CD4-positive, alpha-beta memory T cell (primary cell): Measurements from ENCODE around the gene GAGE12G. TPM values are rescaled to one million over a fixed set of nuclear protein-coding genes. Genes with fewer than 3 reads are reported as not detected.
"Not testable (repeated sequence)": the region's sequence is repeated elsewhere in the genome, so short reads cannot be mapped to it uniquely, and the experiment has no call there.

Experiments
- CTCF ChIA-PET: fragments of 350-600 bp; sonication (Branson Sonifier 250); formaldehyde crosslinking; loops from one replicate; lab custom pipeline; 2021; ENCODE audit warnings: inconsistent platforms; ENCODE audit not compliant: partially characterized antibody; lab: Charles Lee
- POLR2A ChIA-PET: fragments of 350-600 bp; sonication (Branson Sonifier 250); formaldehyde crosslinking; loops from one replicate; lab custom pipeline; 2021; ENCODE audit not compliant: partially characterized antibody; lab: Charles Lee
- DNase-seq, 5 donors: peaks; one replicate each; pipeline versions ENCODE4 v3.0.0 to v3.0.0-alpha.2; 2020 to 2022; ENCODE audit warnings: mixed read lengths in 1 of 5
- H3K27ac ChIP-seq: one replicate; pipeline ENCODE4 v1.7.0; 2013; ENCODE audit warnings: low read depth, low read length
- H3K27me3 ChIP-seq: 2 replicates; pipeline ENCODE4 v1.7.0; 2013; ENCODE audit warnings: mild to moderate bottlenecking, low read length, moderate library complexity; ENCODE audit not compliant: insufficient read depth
- H3K36me3 ChIP-seq: 2 replicates; pipeline ENCODE4 v1.7.0; 2013; ENCODE audit warnings: mild to moderate bottlenecking, low read length, moderate library complexity; ENCODE audit not compliant: insufficient read depth
- H3K4me1 ChIP-seq: 2 replicates; pipeline ENCODE4 v1.7.0; 2013; ENCODE audit warnings: mild to moderate bottlenecking, low read length, moderate library complexity; ENCODE audit not compliant: insufficient read depth
- H3K4me3 ChIP-seq, 2 donors: one replicate each; pipeline ENCODE4 v1.7.0; 2013; ENCODE audit warnings: low read length in 2 of 2, mild to moderate bottlenecking in 1 of 2
- H3K9me3 ChIP-seq, 2 donors: one replicate each; pipeline ENCODE4 v1.7.0; 2013; ENCODE audit warnings: low read length in 2 of 2, control low read depth in 1 of 2; ENCODE audit not compliant: control insufficient read depth in 1 of 2
- H3K27ac Mint-ChIP-seq, 7 donors: one replicate each; pipeline ENCODE4 v1.8.0; 2020 to 2021; ENCODE audit warnings: mixed read lengths in 7 of 7, mild to moderate bottlenecking in 6 of 7, inconsistent platforms in 3 of 7, moderate library complexity in 3 of 7
- H3K27me3 Mint-ChIP-seq, 2 donors: one replicate each; pipeline ENCODE4 v1.8.0; 2020 to 2021; ENCODE audit warnings: mixed read lengths in 2 of 2
- H3K36me3 Mint-ChIP-seq, 2 donors: one replicate each; pipeline ENCODE4 v1.8.0; 2020 to 2021; ENCODE audit warnings: mixed read lengths in 2 of 2, inconsistent platforms in 1 of 2, mild to moderate bottlenecking in 1 of 2
- H3K4me1 Mint-ChIP-seq, 4 donors: one replicate each; pipeline ENCODE4 v1.8.0; 2020 to 2021; ENCODE audit warnings: mixed read lengths in 4 of 4, mild to moderate bottlenecking in 1 of 4
- H3K4me3 Mint-ChIP-seq, 8 donors: one replicate each; pipeline ENCODE4 v1.8.0; 2020 to 2021; ENCODE audit warnings: mixed read lengths in 8 of 8, mild to moderate bottlenecking in 7 of 8, moderate library complexity in 6 of 8, inconsistent platforms in 3 of 8
- H3K9me3 Mint-ChIP-seq, 8 donors: one replicate each; pipeline ENCODE4 v1.8.0; 2020 to 2021; ENCODE audit warnings: mixed read lengths in 8 of 8, mild to moderate bottlenecking in 5 of 8, inconsistent platforms in 3 of 8, moderate library complexity in 1 of 8
- intact Hi-C: fragments of 100-400 bp; cut with micrococcal nuclease; formaldehyde crosslinking; loops from one replicate; pipeline ENCODE4 v1.15.1; 2023
- polyA plus RNA-seq, 2 donors: library from polyadenylated mRNA; unstranded; fragments of 300-500 nt; fragmentation: Illumina TruSeq; gene quantifications; one replicate each; pipeline ENCODE4 v1.2.3, GENCODE V29; 2021
- total RNA-seq, 2 experiments: library from RNA; stranded (reverse); gene quantifications; one replicate each; pipeline ENCODE4 v1.2.3, GENCODE V29; 2021

GAGE12G gene, protein sequence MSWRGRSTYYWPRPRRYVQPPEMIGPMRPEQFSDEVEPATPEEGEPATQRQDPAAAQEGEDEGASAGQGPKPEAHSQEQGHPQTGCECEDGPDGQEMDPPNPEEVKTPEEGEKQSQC
- total RNA-seq (not detected), polyA plus RNA-seq (not detected)

DNA sequence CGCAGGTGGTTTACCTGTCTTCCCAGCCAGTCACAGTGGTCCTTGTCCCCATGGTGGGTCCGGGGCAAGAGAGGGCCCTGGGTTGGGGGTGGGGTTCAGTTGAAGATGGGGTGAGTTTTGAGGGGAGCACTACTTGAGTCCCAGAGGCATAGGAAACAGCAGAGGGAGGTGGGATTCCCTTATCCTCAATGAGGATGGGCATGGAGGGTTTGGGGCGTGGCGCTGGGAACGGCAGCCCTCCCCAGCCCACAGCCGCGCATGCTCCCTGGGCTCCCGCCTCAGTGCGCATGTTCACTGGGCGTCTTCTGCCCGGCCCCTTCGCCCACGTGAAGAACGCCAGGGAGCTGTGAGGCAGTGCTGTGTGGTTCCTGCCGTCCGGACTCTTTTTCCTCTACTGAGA, at the start of gene GAGE12G:
Gene GAGE12G, plus strand, starts transcription at position 301 of the 400 bp plus-strand sequence. CDS start 1,155 bp downstream, outside the sequence.
- H3K27me3 ChIP-seq, H3K4me1 Mint-ChIP-seq, H3K4me3 Mint-ChIP-seq, H3K36me3 ChIP-seq, H3K27ac ChIP-seq, CTCF ChIA-PET, H3K27me3 Mint-ChIP-seq, intact Hi-C loops, H3K4me3 ChIP-seq, H3K9me3 ChIP-seq, H3K9me3 Mint-ChIP-seq, H3K27ac Mint-ChIP-seq, POLR2A ChIA-PET, H3K4me1 ChIP-seq, H3K36me3 Mint-ChIP-seq, DNase-seq: not testable (repeated sequence)

DNA sequence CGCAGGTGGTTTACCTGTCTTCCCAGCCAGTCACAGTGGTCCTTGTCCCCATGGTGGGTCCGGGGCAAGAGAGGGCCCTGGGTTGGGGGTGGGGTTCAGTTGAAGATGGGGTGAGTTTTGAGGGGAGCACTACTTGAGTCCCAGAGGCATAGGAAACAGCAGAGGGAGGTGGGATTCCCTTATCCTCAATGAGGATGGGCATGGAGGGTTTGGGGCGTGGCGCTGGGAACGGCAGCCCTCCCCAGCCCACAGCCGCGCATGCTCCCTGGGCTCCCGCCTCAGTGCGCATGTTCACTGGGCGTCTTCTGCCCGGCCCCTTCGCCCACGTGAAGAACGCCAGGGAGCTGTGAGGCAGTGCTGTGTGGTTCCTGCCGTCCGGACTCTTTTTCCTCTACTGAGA, 38.3 kb upstream of the GAGE12G start, which contains the start of gene GAGE12C:
Gene GAGE12C, plus strand, starts transcription at position 301 of the 400 bp plus-strand sequence. CDS start 1,155 bp downstream, outside the sequence.
- DNase-seq, H3K4me1 ChIP-seq, CTCF ChIA-PET, H3K4me1 Mint-ChIP-seq, H3K27me3 Mint-ChIP-seq, H3K36me3 ChIP-seq, H3K27ac Mint-ChIP-seq, H3K27me3 ChIP-seq, POLR2A ChIA-PET, intact Hi-C loops, H3K9me3 ChIP-seq, H3K27ac ChIP-seq, H3K4me3 Mint-ChIP-seq, H3K36me3 Mint-ChIP-seq, H3K4me3 ChIP-seq, H3K9me3 Mint-ChIP-seq: not testable (repeated sequence)

DNA sequence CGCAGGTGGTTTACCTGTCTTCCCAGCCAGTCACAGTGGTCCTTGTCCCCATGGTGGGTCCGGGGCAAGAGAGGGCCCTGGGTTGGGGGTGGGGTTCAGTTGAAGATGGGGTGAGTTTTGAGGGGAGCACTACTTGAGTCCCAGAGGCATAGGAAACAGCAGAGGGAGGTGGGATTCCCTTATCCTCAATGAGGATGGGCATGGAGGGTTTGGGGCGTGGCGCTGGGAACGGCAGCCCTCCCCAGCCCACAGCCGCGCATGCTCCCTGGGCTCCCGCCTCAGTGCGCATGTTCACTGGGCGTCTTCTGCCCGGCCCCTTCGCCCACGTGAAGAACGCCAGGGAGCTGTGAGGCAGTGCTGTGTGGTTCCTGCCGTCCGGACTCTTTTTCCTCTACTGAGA, 28.8 kb upstream of the GAGE12G start, which contains the start of gene GAGE12D:
Gene GAGE12D, plus strand, starts transcription at position 301 of the 400 bp plus-strand sequence. CDS start 1,155 bp downstream, outside the sequence.
- H3K27ac ChIP-seq, H3K36me3 Mint-ChIP-seq, H3K9me3 ChIP-seq, DNase-seq, H3K27me3 ChIP-seq, H3K4me1 Mint-ChIP-seq, CTCF ChIA-PET, H3K4me3 Mint-ChIP-seq, H3K4me1 ChIP-seq, H3K4me3 ChIP-seq, POLR2A ChIA-PET, H3K9me3 Mint-ChIP-seq, intact Hi-C loops, H3K27me3 Mint-ChIP-seq, H3K36me3 ChIP-seq, H3K27ac Mint-ChIP-seq: not testable (repeated sequence)

DNA sequence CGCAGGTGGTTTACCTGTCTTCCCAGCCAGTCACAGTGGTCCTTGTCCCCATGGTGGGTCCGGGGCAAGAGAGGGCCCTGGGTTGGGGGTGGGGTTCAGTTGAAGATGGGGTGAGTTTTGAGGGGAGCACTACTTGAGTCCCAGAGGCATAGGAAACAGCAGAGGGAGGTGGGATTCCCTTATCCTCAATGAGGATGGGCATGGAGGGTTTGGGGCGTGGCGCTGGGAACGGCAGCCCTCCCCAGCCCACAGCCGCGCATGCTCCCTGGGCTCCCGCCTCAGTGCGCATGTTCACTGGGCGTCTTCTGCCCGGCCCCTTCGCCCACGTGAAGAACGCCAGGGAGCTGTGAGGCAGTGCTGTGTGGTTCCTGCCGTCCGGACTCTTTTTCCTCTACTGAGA, 19.2 kb upstream of the GAGE12G start, which contains the start of gene GAGE12E:
Gene GAGE12E, plus strand, starts transcription at position 301 of the 400 bp plus-strand sequence. CDS start 1,155 bp downstream, outside the sequence.
- H3K4me3 ChIP-seq, POLR2A ChIA-PET, CTCF ChIA-PET, H3K4me1 Mint-ChIP-seq, H3K27me3 ChIP-seq, H3K9me3 ChIP-seq, H3K36me3 Mint-ChIP-seq, H3K9me3 Mint-ChIP-seq, H3K27ac Mint-ChIP-seq, DNase-seq, H3K4me3 Mint-ChIP-seq, H3K4me1 ChIP-seq, intact Hi-C loops, H3K36me3 ChIP-seq, H3K27me3 Mint-ChIP-seq, H3K27ac ChIP-seq: not testable (repeated sequence)

DNA sequence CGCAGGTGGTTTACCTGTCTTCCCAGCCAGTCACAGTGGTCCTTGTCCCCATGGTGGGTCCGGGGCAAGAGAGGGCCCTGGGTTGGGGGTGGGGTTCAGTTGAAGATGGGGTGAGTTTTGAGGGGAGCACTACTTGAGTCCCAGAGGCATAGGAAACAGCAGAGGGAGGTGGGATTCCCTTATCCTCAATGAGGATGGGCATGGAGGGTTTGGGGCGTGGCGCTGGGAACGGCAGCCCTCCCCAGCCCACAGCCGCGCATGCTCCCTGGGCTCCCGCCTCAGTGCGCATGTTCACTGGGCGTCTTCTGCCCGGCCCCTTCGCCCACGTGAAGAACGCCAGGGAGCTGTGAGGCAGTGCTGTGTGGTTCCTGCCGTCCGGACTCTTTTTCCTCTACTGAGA, 9.7 kb upstream of the GAGE12G start, which contains the start of gene GAGE12F:
Gene GAGE12F, plus strand, starts transcription at position 301 of the 400 bp plus-strand sequence. CDS start 1,155 bp downstream, outside the sequence.
- not testable (repeated sequence) for H3K27me3 Mint-ChIP-seq

DNA sequence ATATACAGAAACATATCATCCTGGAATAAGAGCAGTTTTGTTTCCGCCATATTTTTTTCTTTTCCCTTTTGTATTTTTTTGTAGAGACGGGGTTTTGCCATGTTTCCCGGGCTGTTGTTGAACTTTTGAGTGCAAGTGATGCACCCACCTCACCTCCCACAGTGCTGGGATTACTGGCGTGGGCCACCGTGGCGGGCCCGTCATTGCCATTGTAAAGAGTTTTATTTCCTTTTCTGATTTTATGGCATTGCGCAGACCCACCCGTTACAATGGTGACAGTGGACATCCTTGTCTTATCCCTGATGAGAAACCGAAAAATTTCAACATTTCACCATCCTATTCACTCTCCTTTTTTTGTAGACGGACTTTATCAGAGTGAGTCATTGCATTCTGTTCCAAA, 1.5 kb upstream of the GAGE12G start:
- H3K4me1 Mint-ChIP-seq, H3K36me3 ChIP-seq, H3K4me1 ChIP-seq, H3K9me3 ChIP-seq, DNase-seq, H3K27me3 Mint-ChIP-seq, CTCF ChIA-PET, H3K27me3 ChIP-seq, H3K36me3 Mint-ChIP-seq, intact Hi-C loops, H3K4me3 Mint-ChIP-seq, H3K27ac ChIP-seq, H3K27ac Mint-ChIP-seq, POLR2A ChIA-PET, H3K4me3 ChIP-seq, H3K9me3 Mint-ChIP-seq: not testable (repeated sequence)

More for the DNA sequence above, 9.7 kb upstream of the GAGE12G start, which contains the start of gene GAGE12F:
- POLR2A ChIA-PET, H3K4me1 ChIP-seq, H3K4me3 Mint-ChIP-seq, H3K27ac ChIP-seq, DNase-seq, H3K9me3 ChIP-seq, CTCF ChIA-PET, H3K27ac Mint-ChIP-seq, H3K36me3 Mint-ChIP-seq, H3K4me1 Mint-ChIP-seq, H3K4me3 ChIP-seq, H3K36me3 ChIP-seq, intact Hi-C loops, H3K27me3 ChIP-seq, H3K9me3 Mint-ChIP-seq: not testable (repeated sequence)

DNA sequence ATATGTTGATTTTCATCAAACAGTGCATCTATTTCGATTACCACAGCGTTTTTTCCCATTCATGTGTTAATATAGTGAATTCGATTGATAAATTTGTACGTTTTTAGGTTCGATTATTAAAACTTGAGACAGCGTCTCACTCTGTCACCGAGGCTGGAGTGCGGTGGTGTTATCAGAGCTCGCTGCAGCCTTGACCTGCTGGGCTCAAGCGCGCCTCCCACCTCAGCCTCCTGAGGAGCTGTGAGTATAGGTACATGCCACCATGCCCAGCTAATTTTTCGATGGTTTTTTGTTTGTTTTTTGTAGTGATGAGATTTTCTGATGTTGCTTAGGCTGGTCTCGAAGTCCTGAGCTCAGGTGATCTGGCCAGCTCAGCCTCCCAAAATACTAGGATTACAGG, 1.0 kb upstream of the GAGE12G start:
- H3K4me1 Mint-ChIP-seq, H3K27ac ChIP-seq, H3K9me3 ChIP-seq, intact Hi-C loops, H3K4me1 ChIP-seq, H3K4me3 ChIP-seq, H3K9me3 Mint-ChIP-seq, H3K4me3 Mint-ChIP-seq, CTCF ChIA-PET, H3K36me3 ChIP-seq, H3K27me3 Mint-ChIP-seq, H3K27me3 ChIP-seq, H3K27ac Mint-ChIP-seq, POLR2A ChIA-PET, DNase-seq, H3K36me3 Mint-ChIP-seq: not testable (repeated sequence)
